Testis (tissue), 2 donors: ENCODE measurements around the gene CPVL.

Experiments used
- POLR2A ChIP-seq: fragments of 450-650 bp; IDR thresholded peaks from one replicate; pipeline ENCODE4 v1.6.1; 2017; ENCODE audit warnings: antibody characterized with exemption, mild to moderate bottlenecking, moderate library complexity
- TF ChIP-seq, protein P1 (sequence below), 3 experiments: fragments of 450-650 bp in 2 of 3; fragments of 200-600 bp in 1 of 3; sonication (generic) in 1 of 3; IDR thresholded peaks; one replicate each; pipeline ENCODE4 v1.5.1; 2016 to 2019; ENCODE audit warnings: antibody characterized with exemption in 3 of 3, mild to moderate bottlenecking in 2 of 3, moderate library complexity in 1 of 3

DNA sequence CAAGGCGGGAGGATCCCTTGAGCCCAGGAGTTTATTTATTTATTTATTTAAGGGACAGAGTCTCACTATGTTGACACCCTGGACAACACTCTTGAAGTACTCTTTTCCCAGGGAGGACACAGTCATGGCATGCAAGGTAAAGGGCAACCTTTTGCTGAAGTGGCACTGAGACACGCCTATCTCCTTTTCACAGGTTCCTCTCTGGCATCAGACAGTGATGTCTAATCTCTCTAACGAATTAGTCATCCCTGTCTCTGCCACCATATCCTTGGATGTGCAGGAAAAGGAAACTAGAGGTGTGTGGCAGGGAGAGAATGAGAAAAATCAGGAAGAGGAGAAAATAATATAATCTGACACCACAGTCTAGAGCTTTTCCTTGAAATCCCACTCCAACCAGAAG is 19.5 kb downstream of the CPVL start:
- TF ChIP-seq, protein P1, sequence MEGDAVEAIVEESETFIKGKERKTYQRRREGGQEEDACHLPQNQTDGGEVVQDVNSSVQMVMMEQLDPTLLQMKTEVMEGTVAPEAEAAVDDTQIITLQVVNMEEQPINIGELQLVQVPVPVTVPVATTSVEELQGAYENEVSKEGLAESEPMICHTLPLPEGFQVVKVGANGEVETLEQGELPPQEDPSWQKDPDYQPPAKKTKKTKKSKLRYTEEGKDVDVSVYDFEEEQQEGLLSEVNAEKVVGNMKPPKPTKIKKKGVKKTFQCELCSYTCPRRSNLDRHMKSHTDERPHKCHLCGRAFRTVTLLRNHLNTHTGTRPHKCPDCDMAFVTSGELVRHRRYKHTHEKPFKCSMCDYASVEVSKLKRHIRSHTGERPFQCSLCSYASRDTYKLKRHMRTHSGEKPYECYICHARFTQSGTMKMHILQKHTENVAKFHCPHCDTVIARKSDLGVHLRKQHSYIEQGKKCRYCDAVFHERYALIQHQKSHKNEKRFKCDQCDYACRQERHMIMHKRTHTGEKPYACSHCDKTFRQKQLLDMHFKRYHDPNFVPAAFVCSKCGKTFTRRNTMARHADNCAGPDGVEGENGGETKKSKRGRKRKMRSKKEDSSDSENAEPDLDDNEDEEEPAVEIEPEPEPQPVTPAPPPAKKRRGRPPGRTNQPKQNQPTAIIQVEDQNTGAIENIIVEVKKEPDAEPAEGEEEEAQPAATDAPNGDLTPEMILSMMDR (IDR thresholded peaks at IDR 0.05), result no peak
- no peak for TF ChIP-seq POLR2A
